K562 (cell line): Measurements from ENCODE around the gene CLDND1.

Source experiments
- DNMT1 ChIP-seq: fragments of 450-650 bp; IDR thresholded peaks from 2 replicates; pipeline ENCODE4 v1.6.1; 2016; ENCODE audit warnings: antibody characterized with exemption, mild to moderate bottlenecking
- EHMT2 ChIP-seq: fragments of 450-650 bp; IDR thresholded peaks from 2 replicates; pipeline ENCODE4 v1.6.1; 2018; ENCODE audit warnings: antibody characterized with exemption
- EZH2 ChIP-seq: IDR thresholded peaks from 2 replicates; pipeline ENCODE4 v1.6.1; 2012; ENCODE audit warnings: low read depth, mild to moderate bottlenecking, inconsistent platforms, low read length, borderline replicate concordance
- FOXJ3 ChIP-seq: sonication (generic); formaldehyde crosslinking; IDR thresholded peaks from 2 replicates; pipeline ENCODE4 v1.4.0; 2020; ENCODE audit warnings: mild to moderate bottlenecking, missing genetic modification reagents
- NCOA4 ChIP-seq: fragments of 450-650 bp; IDR thresholded peaks from 2 replicates; pipeline ENCODE4 v1.6.1; 2018; ENCODE audit warnings: mild to moderate bottlenecking; ENCODE audit not compliant: partially characterized antibody
- PKNOX1 ChIP-seq: fragments of 450-650 bp; IDR thresholded peaks from 2 replicates; pipeline ENCODE4 v1.6.1; 2016
- RAD21 ChIP-seq, 2 experiments: fragments of 250-450 bp in 1 of 2; fragments of 450-650 bp in 1 of 2; sonication (Bioruptor Pico) in 1 of 2; formaldehyde crosslinking in 1 of 2; IDR thresholded peaks in 1 of 2; conservative IDR thresholded peaks in 1 of 2; 2 replicates each; pipeline versions ENCODE4 v1.4.0 to v1.8.0; 2020 to 2022; ENCODE audit warnings: mild to moderate bottlenecking in 2 of 2, moderate library complexity in 1 of 2
- TAF1 ChIP-seq: IDR thresholded peaks from 2 replicates; pipeline ENCODE4 v1.6.1; 2011; ENCODE audit warnings: mild to moderate bottlenecking, low read length, moderate library complexity; ENCODE audit not compliant: insufficient read depth, control insufficient read depth, severe bottlenecking; ENCODE audit errors: extremely low read depth
- ZBTB8A ChIP-seq: fragments of 450-650 bp; IDR thresholded peaks from 2 replicates; pipeline ENCODE4 v1.6.1; 2018; ENCODE audit warnings: mild to moderate bottlenecking, moderate library complexity; ENCODE audit not compliant: partially characterized antibody

- TF ChIP-seq ZBTB8A (no peak), FOXJ3 (CRISPR knock-in tag) (no peak), RAD21 (CRISPR knock-in tag; conservative IDR thresholded peaks at IDR 0.05 in 1 of 2, IDR thresholded peaks at IDR 0.05 in 1 of 2) (no peak), TAF1 (no peak), PKNOX1 (no peak), EZH2 (no peak), EHMT2 (no peak), NCOA4 (no peak), DNMT1 (no peak)
These were observed 45.7 kb upstream of the CLDND1 start for GRCh38 chr3:98568402-98568801.
